ENCODE data around the gene FOXJ1.

The FOXJ1 gene

GRCh38 chr17:76089680-76090516, 51.1 kb downstream of the FOXJ1 start:
- DNase-seq, result no peak

- DNase-seq, result no peak
These were observed 52.0 kb downstream of the FOXJ1 start for GRCh38 chr17:76088868-76089576.

GRCh38 chr17:76088041-76088867, 52.8 kb downstream of the FOXJ1 start:
- DNase-seq, result no peak

GRCh38 chr17:76087531-76087930, 53.5 kb downstream of the FOXJ1 start:
- no peak for DNase-seq

GRCh38 chr17:76086384-76086783, 54.7 kb downstream of the FOXJ1 start:
- no peak for DNase-seq

All from fibroblast of skin of back (primary cell).